Keratinocyte (primary cell): ENCODE measurements around the gene PARD3B.

Experiments used
- EZH2 ChIP-seq: IDR thresholded peaks from one replicate; pipeline ENCODE4 v1.6.1; 2012; ENCODE audit warnings: inconsistent platforms, mild to moderate bottlenecking, low read length, moderate library complexity
- TF ChIP-seq, protein P1 (sequence below), 3 experiments: IDR thresholded peaks in 1 of 3; conservative IDR thresholded peaks in 1 of 3; optimal IDR thresholded peaks in 1 of 3; 2 replicates in 2 of 3; 3 replicates in 1 of 3; pipeline versions ENCODE3 to v1.5.1; 2011; ENCODE audit warnings: low read length in 3 of 3, mild to moderate bottlenecking in 3 of 3, moderate library complexity in 2 of 3, control low read depth in 1 of 3, inconsistent platforms in 1 of 3; ENCODE audit not compliant: insufficient read depth in 2 of 3; ENCODE audit errors: extremely low read depth in 1 of 3

DNA sequence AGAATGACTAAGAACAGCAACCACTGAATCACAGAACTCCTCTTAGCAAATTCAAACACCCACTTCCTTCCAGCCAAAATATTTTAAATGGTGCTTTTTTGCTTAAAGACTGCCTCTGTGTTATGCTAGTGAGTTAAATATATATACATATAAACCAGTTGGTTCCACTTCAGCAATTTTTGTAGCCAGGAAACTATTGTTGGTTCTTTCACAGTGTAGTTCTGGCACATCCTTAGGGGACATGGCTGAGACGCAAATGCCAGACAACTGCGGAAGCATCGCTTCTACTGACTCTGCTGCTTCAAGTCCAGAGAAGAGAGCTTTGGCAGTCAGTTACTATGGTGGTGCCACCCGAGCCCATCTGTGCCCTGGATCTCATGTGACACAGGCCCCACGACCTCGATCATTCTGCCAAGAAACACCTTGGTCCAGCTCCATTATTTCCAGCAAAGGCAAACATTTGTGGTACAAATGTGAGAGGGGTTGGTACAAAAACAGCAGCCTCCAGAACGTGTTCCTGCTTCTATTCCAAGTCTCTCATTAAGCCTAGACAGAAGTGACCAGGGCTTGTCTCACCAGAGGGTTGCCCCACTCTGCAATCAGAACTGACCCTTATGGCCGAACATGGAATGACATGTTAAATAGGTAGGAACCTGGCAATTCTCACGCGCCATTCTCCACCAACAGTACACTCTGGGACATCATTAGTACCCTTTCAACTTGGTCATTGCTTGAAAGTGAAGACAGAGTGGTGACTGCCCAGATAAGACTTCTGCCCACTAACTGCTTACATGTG, 1019.3 kb downstream of the PARD3B start:
- TF ChIP-seq, protein P1, sequence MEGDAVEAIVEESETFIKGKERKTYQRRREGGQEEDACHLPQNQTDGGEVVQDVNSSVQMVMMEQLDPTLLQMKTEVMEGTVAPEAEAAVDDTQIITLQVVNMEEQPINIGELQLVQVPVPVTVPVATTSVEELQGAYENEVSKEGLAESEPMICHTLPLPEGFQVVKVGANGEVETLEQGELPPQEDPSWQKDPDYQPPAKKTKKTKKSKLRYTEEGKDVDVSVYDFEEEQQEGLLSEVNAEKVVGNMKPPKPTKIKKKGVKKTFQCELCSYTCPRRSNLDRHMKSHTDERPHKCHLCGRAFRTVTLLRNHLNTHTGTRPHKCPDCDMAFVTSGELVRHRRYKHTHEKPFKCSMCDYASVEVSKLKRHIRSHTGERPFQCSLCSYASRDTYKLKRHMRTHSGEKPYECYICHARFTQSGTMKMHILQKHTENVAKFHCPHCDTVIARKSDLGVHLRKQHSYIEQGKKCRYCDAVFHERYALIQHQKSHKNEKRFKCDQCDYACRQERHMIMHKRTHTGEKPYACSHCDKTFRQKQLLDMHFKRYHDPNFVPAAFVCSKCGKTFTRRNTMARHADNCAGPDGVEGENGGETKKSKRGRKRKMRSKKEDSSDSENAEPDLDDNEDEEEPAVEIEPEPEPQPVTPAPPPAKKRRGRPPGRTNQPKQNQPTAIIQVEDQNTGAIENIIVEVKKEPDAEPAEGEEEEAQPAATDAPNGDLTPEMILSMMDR (optimal IDR thresholded peaks at IDR 0.05 in 1 of 3, IDR thresholded peaks at IDR 0.05 in 1 of 3, conservative IDR thresholded peaks at IDR 0.05 in 1 of 3; ENCODE audit: extremely low read depth in 1 of 3, insufficient read depth in 2 of 3, low read length in 3 of 3): no peak
- no peak for TF ChIP-seq EZH2
